HAP-1 (cell line): Measurements from ENCODE around the gene CTNNB1.

ENCODE experiments used
- DNase-seq, 2 experiments: peaks; one replicate each; pipeline ENCODE4 v3.0.0-alpha.2; 2016 to 2020; ENCODE audit warnings: low spot score in 2 of 2
- H3K27me3 ChIP-seq: fragments of 250-450 bp; sonication (Bioruptor Pico); 2 replicates; pipeline ENCODE4 v1.5.1; 2020; ENCODE audit warnings: low read depth, mild to moderate bottlenecking, moderate library complexity
- H3K36me3 ChIP-seq: fragments of 250-450 bp; sonication (Bioruptor Pico); replicated peaks from 2 replicates; pipeline ENCODE4 v1.5.1; 2020; ENCODE audit warnings: mild to moderate bottlenecking
- H3K4me1 ChIP-seq: fragments of 250-450 bp; sonication (Bioruptor Pico); 2 replicates; pipeline ENCODE4 v1.5.1; 2020; ENCODE audit warnings: mild to moderate bottlenecking
- H3K4me3 ChIP-seq: fragments of 250-450 bp; sonication (Bioruptor Pico); 2 replicates; pipeline ENCODE4 v1.5.1; 2020; ENCODE audit warnings: mild to moderate bottlenecking, moderate library complexity
- H3K9me3 ChIP-seq: fragments of 250-450 bp; sonication (Bioruptor Pico); 2 replicates; pipeline ENCODE4 v1.5.1; 2020; ENCODE audit warnings: mild to moderate bottlenecking, moderate library complexity
- in situ Hi-C: fragments of 300-500 bp; cut with MboI; formaldehyde crosslinking; loops from 3 replicates; pipeline ENCODE4 v1.14.3; 2020; ENCODE audit warnings: low sequenced_read_pairs, inconsistent platforms, mixed read lengths

The CTNNB1 gene

DNA sequence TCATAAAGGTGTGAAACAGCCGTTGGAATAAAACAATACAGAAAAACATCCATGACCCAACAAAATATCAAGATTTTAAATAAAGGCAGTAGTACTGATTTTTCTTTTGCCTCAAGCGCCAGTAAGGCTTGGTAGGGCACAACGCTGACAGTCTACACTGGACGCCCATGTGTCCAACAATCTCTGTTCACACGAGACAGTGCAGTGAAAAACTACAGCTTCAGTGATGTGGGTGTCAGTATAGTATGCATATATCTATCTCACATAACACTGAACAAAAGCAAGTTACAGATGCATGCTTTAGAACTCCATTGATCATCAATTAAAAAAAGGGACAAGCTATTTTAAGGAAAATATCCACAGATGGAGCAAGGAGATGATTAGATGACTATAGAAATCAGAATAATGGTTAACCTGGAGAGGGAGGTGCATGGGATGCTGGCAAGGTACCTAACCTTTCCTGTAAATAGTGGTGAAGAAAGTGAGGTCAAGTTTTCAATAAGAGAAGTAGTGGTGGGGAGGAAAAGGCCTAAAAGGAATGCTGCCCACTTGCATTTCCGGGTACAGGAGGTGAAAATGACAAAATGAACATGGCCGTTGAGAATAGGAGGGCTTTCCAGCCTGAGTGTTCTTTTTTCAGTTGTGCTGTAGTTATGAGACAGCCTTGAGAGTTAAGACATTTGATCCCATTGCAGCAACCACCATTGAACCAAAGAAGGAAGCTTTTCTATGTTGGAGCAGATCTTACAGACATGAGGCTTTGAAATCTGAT lies 42.7 kb downstream of the CTNNB1 start:
- no peaks in the 10 kb centered on the region for H3K4me1 ChIP-seq
- H3K27me3 ChIP-seq, result no peaks in the 10 kb centered on the region
- DNase-seq, result no peak
- no peaks in the 10 kb centered on the region for H3K9me3 ChIP-seq
- no peak overlapping the region for H3K4me3 ChIP-seq
- H3K36me3 ChIP-seq, result peaks cover 44% of the 10 kb centered on the region
- in situ Hi-C loops, result no loop called here

GRCh38 chr3:41243183-41243582 lies 43.9 kb downstream of the CTNNB1 start:
- in situ Hi-C loops, result no loop called here
- Histone ChIP-seq H3K9me3 (no peaks in the 10 kb centered on the region), H3K27me3 (no peaks in the 10 kb centered on the region), H3K36me3 (peaks cover 34% of the 10 kb centered on the region), H3K4me3 (no peak overlapping the region), H3K4me1 (no peaks in the 10 kb centered on the region)
- DNase-seq, result no peak

GRCh38 chr3:41244620-41245336 lies 45.5 kb downstream of the CTNNB1 start:
- in situ Hi-C loops, result no loop called here
- H3K36me3 ChIP-seq, result peaks cover 20% of the 10 kb centered on the region
- H3K9me3 ChIP-seq, result no peaks in the 10 kb centered on the region
- no peaks in the 10 kb centered on the region for H3K4me1 ChIP-seq
- H3K27me3 ChIP-seq, result no peaks in the 10 kb centered on the region
- H3K4me3 ChIP-seq, result no peak overlapping the region
- DNase-seq, result no peak

- Histone ChIP-seq H3K27me3 (no peaks in the 10 kb centered on the region), H3K4me1 (no peaks in the 10 kb centered on the region), H3K4me3 (no peak overlapping the region), H3K9me3 (no peaks in the 10 kb centered on the region), H3K36me3 (no peaks in the 10 kb centered on the region)
- DNase-seq, result no peak
- in situ Hi-C loops, result no loop called here
These were observed 48.0 kb downstream of the CTNNB1 start for GRCh38 chr3:41247055-41248004.

- no peaks in the 10 kb centered on the region for H3K36me3 ChIP-seq
- in situ Hi-C loops, result no loop called here
- DNase-seq, result no peak
- H3K27me3 ChIP-seq, result no peaks in the 10 kb centered on the region
- no peaks in the 10 kb centered on the region for H3K9me3 ChIP-seq
- no peak overlapping the region for H3K4me3 ChIP-seq
- H3K4me1 ChIP-seq, result no peaks in the 10 kb centered on the region
These were observed 49.2 kb downstream of the CTNNB1 start for GRCh38 chr3:41248525-41248924.

DNA sequence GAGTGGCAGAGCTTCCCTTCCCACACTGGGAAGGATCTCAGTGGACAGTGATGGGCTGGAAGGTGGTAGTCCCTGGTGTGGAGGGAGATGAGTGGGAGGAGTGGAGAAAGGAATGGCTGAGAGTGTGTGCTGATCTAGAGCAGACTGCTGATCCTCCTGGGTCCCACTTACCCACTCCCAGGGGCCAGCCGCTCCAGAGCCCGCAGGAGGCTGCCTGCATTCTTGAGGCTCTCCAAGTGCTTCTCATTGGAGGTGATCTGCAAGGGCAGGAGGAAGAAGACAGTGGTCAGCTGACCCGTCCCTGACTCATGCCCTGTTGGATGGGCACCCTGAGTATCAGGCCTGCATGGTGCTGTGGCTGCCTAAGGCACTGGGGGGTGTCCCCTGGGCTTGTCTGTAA lies 50.0 kb downstream of the CTNNB1 start:
- H3K9me3 ChIP-seq, result no peaks in the 10 kb centered on the region
- DNase-seq, result no peak
- no peaks in the 10 kb centered on the region for H3K27me3 ChIP-seq
- no peaks in the 10 kb centered on the region for H3K4me1 ChIP-seq
- no peak overlapping the region for H3K4me3 ChIP-seq
- H3K36me3 ChIP-seq, result no peaks in the 10 kb centered on the region
- in situ Hi-C loops, result no loop called here

GRCh38 chr3:41250825-41251224 lies 51.5 kb downstream of the CTNNB1 start:
- DNase-seq, result no peak
- H3K27me3 ChIP-seq, result no peaks in the 10 kb centered on the region
- H3K36me3 ChIP-seq, result no peaks in the 10 kb centered on the region
- in situ Hi-C loops, result no loop called here
- H3K9me3 ChIP-seq, result no peaks in the 10 kb centered on the region
- no peak overlapping the region for H3K4me3 ChIP-seq
- H3K4me1 ChIP-seq, result no peaks in the 10 kb centered on the region

- no peaks in the 10 kb centered on the region for H3K27me3 ChIP-seq
- DNase-seq, result no peak
- no peaks in the 10 kb centered on the region for H3K9me3 ChIP-seq
- H3K4me1 ChIP-seq, result no peaks in the 10 kb centered on the region
- no peak overlapping the region for H3K4me3 ChIP-seq
- in situ Hi-C loops, result no loop called here
- no peaks in the 10 kb centered on the region for H3K36me3 ChIP-seq
These were observed 52.3 kb downstream of the CTNNB1 start for GRCh38 chr3:41251593-41251992.

DNA sequence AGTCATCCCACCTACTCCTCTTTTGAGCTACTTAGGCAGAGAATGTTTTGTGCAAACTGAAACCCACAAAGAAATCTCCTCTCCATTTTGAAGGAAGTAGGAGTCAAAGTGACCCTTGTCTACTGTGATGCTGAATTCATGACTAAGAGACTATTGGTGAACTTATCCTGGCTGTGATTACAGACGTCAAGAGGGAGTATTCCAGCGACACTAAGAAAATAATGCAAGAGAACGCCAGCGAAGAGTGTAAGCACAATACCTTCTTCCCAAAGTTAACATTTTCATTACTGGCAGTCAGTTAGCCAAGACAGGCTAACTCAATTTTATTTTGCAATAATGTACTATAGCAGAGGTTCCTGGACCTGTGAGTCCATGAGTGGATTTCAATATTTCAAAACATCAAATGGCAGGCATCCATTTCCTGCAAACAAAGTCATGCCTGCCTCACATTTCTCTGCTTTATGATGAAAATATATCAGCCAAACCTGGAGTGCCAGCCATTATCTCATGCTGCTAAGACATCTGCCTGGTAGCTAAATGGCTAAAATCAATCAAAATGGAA lies 59.0 kb downstream of the CTNNB1 start:
- H3K9me3 ChIP-seq, result no peaks in the 10 kb centered on the region
- no peaks in the 10 kb centered on the region for H3K27me3 ChIP-seq
- in situ Hi-C loops, result no loop called here
- no peaks in the 10 kb centered on the region for H3K4me1 ChIP-seq
- no peaks in the 10 kb centered on the region for H3K36me3 ChIP-seq
- DNase-seq, result no peak
- H3K4me3 ChIP-seq, result no peak overlapping the region

- in situ Hi-C loops, result no loop called here
- Histone ChIP-seq H3K9me3 (no peaks in the 10 kb centered on the region), H3K4me1 (no peaks in the 10 kb centered on the region), H3K27me3 (no peaks in the 10 kb centered on the region), H3K36me3 (no peaks in the 10 kb centered on the region), H3K4me3 (no peak overlapping the region)
- no peak for DNase-seq
These were observed 60.3 kb downstream of the CTNNB1 start for GRCh38 chr3:41259449-41260062.

DNA sequence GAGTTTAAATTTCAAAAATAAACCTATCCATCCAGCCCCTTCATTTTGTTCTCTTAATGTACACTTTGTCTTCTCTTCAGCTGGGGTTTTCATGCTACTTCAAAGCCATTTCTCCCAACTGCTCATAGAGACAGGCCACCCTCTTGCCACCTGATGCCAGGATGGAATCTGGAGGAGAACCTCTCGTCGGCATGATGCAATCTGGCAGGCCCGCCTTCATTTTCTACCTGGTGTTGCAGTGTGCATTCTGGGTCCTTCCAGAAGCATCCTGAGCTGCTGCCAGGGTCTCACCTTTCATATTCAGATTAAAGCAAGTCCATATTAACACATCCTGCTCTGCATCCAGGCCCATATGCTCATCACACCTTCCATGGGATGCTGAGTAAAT lies 60.8 kb downstream of the CTNNB1 start:
- no peaks in the 10 kb centered on the region for H3K4me1 ChIP-seq
- no peak for DNase-seq
- H3K4me3 ChIP-seq, result no peak overlapping the region
- H3K36me3 ChIP-seq, result no peaks in the 10 kb centered on the region
- no peaks in the 10 kb centered on the region for H3K9me3 ChIP-seq
- H3K27me3 ChIP-seq, result no peaks in the 10 kb centered on the region
- in situ Hi-C loops, result no loop called here

- H3K27me3 ChIP-seq, result no peaks in the 10 kb centered on the region
- H3K9me3 ChIP-seq, result no peaks in the 10 kb centered on the region
- DNase-seq, result no peak
- H3K4me1 ChIP-seq, result no peaks in the 10 kb centered on the region
- H3K4me3 ChIP-seq, result no peak overlapping the region
- in situ Hi-C loops, result no loop called here
- no peaks in the 10 kb centered on the region for H3K36me3 ChIP-seq
These were observed 65.8 kb downstream of the CTNNB1 start for GRCh38 chr3:41265011-41265545.

- H3K9me3 ChIP-seq, result no peaks in the 10 kb centered on the region
- DNase-seq, result no peak
- in situ Hi-C loops, result no loop called here
- H3K27me3 ChIP-seq, result no peaks in the 10 kb centered on the region
- no peak overlapping the region for H3K4me3 ChIP-seq
- H3K36me3 ChIP-seq, result no peaks in the 10 kb centered on the region
- no peaks in the 10 kb centered on the region for H3K4me1 ChIP-seq
These were observed 66.5 kb downstream of the CTNNB1 start for GRCh38 chr3:41265823-41266273.
